ES-I3 (cell line): ENCODE measurements around the gene PGLYRP4.

Experiments used
- H3K36me3 ChIP-seq: 2 replicates; pipeline ENCODE4 v1.6.1; 2013; ENCODE audit warnings: mild to moderate bottlenecking, low read length, control low read depth, moderate library complexity; ENCODE audit not compliant: insufficient read depth
- H3K4me1 ChIP-seq: 2 replicates; pipeline ENCODE4 v1.6.1; 2013; ENCODE audit warnings: mild to moderate bottlenecking, control low read depth, low read length; ENCODE audit not compliant: insufficient read depth
- H3K9ac ChIP-seq: 2 replicates; pipeline ENCODE4 v1.6.1; 2013; ENCODE audit warnings: low read depth, mild to moderate bottlenecking, low read length, moderate library complexity
- H3K9me3 ChIP-seq: 2 replicates; pipeline ENCODE4 v1.6.1; 2013; ENCODE audit warnings: mild to moderate bottlenecking, low read length, moderate library complexity; ENCODE audit not compliant: control insufficient read depth, insufficient read depth

The PGLYRP4 gene

DNA sequence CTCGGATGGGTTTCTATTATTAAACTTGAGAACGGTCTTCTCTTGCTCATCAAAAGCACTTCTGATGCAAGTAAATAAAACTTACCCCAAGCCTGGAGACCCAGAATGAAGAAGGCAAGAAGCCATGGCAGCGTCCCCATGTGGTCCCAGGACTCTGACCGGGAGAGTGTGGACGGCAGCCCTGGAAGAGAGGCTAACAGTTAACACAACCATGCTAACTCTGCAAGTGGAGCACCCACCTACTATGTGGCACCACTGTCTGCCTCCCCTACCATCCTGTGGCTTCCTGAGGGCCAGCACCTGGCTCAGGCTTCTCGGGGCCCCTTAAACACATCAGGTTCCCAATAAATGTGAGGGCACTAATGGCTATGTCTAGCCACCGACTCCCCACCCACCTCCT lies 38.1 kb downstream of the PGLYRP4 start:
- Histone ChIP-seq H3K36me3 (no peaks in the 10 kb centered on the region), H3K9ac (no peak overlapping the region), H3K4me1 (no peaks in the 10 kb centered on the region; the same call in 1 of the 2 replicates), H3K9me3 (no peaks in the 10 kb centered on the region)

GRCh38 chr1:153309441-153309840 lies 39.2 kb downstream of the PGLYRP4 start:
- Histone ChIP-seq H3K4me1 (no peaks in the 10 kb centered on the region; the same call in 1 of the 2 replicates), H3K36me3 (no peaks in the 10 kb centered on the region), H3K9ac (no peak overlapping the region), H3K9me3 (no peaks in the 10 kb centered on the region)

- Histone ChIP-seq H3K9me3 (no peaks in the 10 kb centered on the region), H3K9ac (no peak overlapping the region), H3K4me1 (no peaks in the 10 kb centered on the region; the same call in 1 of the 2 replicates)
Measured at GRCh38 chr1:153308540-153308939, 40.1 kb downstream of the PGLYRP4 start.

DNA sequence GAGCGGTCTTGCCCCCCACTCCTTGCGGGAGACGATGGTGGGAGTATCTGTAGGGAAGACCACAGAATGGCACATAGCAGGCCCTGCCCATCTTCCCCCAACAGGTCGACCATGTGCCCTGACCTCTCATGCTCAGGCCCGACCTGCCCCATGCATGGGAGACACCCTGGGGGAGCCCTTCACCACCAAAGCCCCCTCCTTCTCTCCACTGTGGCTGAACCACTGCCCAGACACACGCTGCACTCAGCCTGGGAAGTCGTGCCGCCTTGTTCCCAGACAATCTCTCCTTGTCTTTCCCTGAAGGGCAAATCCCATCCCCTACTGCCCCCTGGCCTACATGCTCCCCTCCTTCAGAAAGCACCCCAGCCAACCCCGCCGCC lies 41.4 kb downstream of the PGLYRP4 start:
- no peaks in the 10 kb centered on the region for H3K36me3 ChIP-seq
- H3K4me1 ChIP-seq = no peaks in the 10 kb centered on the region; the same call in 1 of the 2 replicates
- H3K9me3 ChIP-seq = no peaks in the 10 kb centered on the region
- H3K9ac ChIP-seq = no peak overlapping the region

More at GRCh38 chr1:153308540-153308939, 40.1 kb downstream of the PGLYRP4 start:
- no peaks in the 10 kb centered on the region for H3K36me3 ChIP-seq

GRCh38 chr1:153306303-153307220 lies 42.1 kb downstream of the PGLYRP4 start:
- H3K4me1 ChIP-seq = no peaks in the 10 kb centered on the region; the same call in 1 of the 2 replicates
- H3K9ac ChIP-seq = no peak overlapping the region
- no peaks in the 10 kb centered on the region for H3K36me3 ChIP-seq
- H3K9me3 ChIP-seq = no peaks in the 10 kb centered on the region

- Histone ChIP-seq H3K9me3 (no peaks in the 10 kb centered on the region), H3K9ac (no peak overlapping the region), H3K4me1 (no peaks in the 10 kb centered on the region; the same call in 1 of the 2 replicates), H3K36me3 (no peaks in the 10 kb centered on the region)
Measured at GRCh38 chr1:153305682-153306081, 43.0 kb downstream of the PGLYRP4 start.

GRCh38 chr1:153302308-153302707 lies 46.3 kb downstream of the PGLYRP4 start:
- Histone ChIP-seq H3K9ac (no peak overlapping the region), H3K4me1 (no peaks in the 10 kb centered on the region; the same call in 1 of the 2 replicates), H3K9me3 (no peaks in the 10 kb centered on the region), H3K36me3 (no peaks in the 10 kb centered on the region)

DNA sequence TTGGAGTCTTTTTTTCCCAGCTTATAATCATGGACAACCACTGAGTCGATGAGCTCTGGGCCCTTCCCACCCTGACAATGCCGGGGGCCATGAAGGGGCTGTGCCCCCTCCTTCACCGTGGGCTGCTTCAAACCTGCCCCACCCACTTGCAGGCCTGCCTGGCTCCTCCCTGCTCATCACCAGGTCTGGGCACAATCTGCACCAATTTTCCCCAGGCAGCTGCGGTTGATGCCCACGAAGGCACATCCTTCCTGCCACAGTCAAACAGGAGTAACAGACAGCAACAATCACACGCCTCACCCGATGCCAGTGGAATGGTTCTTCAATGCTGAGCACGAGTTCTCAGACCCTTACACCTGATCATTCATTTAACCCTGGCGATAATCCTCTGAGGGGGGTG lies 54.8 kb downstream of the PGLYRP4 start:
- Histone ChIP-seq H3K9me3 (no peaks in the 10 kb centered on the region), H3K36me3 (no peaks in the 10 kb centered on the region), H3K4me1 (no peaks in the 10 kb centered on the region), H3K9ac (no peak overlapping the region)

GRCh38 chr1:153293480-153293775 lies 55.2 kb downstream of the PGLYRP4 start:
- no peaks in the 10 kb centered on the region for H3K4me1 ChIP-seq
- no peak overlapping the region for H3K9ac ChIP-seq
- no peaks in the 10 kb centered on the region for H3K36me3 ChIP-seq
- H3K9me3 ChIP-seq = no peaks in the 10 kb centered on the region

DNA sequence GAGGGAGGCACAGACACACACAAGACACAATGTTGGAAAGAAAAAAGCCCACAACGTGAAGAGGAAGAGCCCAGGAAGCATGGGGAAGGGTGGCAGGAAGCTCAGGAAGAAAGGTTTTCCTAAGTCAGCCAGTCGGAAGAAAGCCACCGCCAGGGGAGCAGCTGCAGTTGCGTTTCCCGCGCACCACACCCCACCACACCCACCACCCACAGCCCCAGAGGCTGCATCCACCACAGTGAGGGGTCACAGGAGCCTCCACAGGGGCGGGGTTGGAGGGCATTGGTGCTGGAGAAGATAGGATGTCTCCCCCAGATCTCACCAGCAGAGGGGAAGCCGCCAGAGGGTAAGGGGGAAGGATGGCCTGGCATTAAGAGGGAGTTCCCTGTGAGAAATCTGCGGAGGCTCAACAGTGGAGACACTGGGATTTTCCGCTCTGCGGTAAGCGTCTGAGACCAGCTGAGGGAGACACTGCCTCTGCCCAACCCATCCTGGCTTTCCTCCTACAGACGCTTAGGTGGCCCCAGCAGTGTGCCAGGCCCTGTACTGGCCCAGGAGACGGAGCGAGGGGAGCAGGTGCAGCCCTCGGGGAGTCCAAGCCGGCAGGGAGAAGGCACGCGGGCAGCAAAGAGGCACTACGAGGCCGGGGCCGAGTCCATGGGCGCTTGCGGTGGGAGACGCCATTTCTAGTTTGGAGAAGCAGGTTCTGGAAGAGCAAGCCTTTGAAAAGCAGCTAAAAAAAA lies 55.7 kb downstream of the PGLYRP4 start:
- no peaks in the 10 kb centered on the region for H3K9me3 ChIP-seq
- H3K4me1 ChIP-seq = no peaks in the 10 kb centered on the region
- H3K36me3 ChIP-seq = no peaks in the 10 kb centered on the region
- H3K9ac ChIP-seq = no peak overlapping the region

DNA sequence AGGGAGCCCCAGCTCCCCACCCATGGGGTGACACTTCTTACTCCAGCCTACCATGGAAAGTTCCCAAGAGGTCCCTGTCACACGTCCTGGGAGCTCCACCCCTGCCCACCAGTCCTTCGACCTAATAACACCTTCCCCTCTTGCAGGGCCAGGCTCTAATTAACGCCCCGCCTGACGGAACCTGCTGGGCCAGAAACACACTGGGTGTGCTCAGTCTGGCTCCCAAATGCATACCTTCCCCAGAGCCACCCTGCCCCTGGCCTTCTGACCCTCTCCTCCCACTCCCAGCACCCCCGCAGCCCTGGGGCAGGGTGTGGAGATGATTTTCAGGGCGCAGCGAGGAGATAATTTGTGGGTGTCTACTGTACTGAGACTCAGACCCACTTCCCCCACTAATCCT lies 56.5 kb downstream of the PGLYRP4 start:
- no peaks in the 10 kb centered on the region for H3K4me1 ChIP-seq
- H3K9me3 ChIP-seq = no peaks in the 10 kb centered on the region
- H3K9ac ChIP-seq = no peak overlapping the region
- no peaks in the 10 kb centered on the region for H3K36me3 ChIP-seq

DNA sequence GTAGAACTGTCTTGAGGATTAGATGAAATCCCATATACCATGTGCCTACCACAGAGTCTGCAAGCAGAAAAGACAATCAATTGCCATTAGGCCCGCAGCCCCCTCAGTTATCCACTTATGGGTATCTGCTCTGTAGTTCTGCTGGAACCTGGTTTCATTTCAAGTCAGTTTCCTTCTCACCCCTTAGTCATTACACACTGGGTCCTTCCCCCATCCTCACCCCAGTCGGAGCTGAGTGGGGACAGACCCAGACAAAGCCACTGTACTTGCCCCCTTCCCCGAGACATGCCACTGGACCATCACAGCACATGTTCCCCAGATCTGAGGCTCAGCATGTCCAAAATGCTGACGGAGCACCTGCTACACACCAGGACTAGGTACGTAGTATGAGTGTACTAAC lies 57.1 kb downstream of the PGLYRP4 start:
- no peaks in the 10 kb centered on the region for H3K9me3 ChIP-seq
- H3K36me3 ChIP-seq = no peaks in the 10 kb centered on the region
- no peaks in the 10 kb centered on the region for H3K4me1 ChIP-seq
- no peak overlapping the region for H3K9ac ChIP-seq

DNA sequence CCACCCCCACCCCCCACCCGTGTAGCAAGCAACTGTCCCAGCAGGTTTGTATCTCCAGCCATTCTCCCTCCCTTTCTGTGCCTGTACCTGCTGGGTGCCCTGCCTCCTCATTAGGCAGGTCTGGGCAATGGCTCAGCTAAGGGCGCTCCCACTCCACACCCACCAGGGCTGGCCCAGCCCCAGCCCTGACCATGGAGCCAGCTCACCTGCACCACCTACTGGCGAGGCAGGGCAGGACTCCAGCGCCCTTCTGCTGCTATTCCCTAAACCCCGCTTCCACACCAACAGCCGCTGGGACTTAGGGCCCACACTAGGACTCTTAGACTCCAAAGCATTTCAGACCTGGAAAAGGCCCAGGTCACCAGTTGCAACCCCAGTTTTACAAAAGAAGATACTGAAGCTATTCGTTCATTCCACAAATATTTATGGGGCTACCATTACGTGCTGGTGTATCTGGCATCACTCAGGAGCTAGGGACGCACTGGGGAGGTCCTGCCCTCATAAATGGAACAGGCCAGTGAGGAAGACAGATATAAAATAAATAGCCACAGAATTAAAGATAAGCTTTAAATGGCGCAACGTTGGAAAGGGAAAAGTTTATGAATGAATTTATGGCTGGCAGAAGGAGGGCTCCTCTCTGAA lies 59.9 kb downstream of the PGLYRP4 start:
- Histone ChIP-seq H3K36me3 (no peaks in the 10 kb centered on the region), H3K9me3 (no peaks in the 10 kb centered on the region), H3K9ac (no peak overlapping the region), H3K4me1 (no peaks in the 10 kb centered on the region)
